ENCODE data around the gene NOL4L.

Gene NOL4L

GRCh38 chr20:32559753-32560380 lies 25.3 kb downstream of the NOL4L start:
- H4K91ac ChIP-seq (ENCODE audit: low read depth, low read length): no peak overlapping the region
- H2AFZ ChIP-seq (ENCODE audit: insufficient read depth, low read length, poor library complexity): no peak overlapping the region
- DNase-seq: peak in 1 of 2 donors; percentile 18
- H3K4me3 ChIP-seq (ENCODE audit: low read depth, low read length): no peak overlapping the region
- H3K14ac ChIP-seq (ENCODE audit: low read length): no peak overlapping the region
- peaks cover 3% of the 10 kb centered on the region for H3K79me1 ChIP-seq (ENCODE audit: low read length)
- no peak overlapping the region for H3K18ac ChIP-seq (ENCODE audit: low read length)
- H3K27me3 ChIP-seq (ENCODE audit: insufficient read depth, low read length): no peaks in the 10 kb centered on the region
- no peak overlapping the region for H3K23ac ChIP-seq (ENCODE audit: low read length)
- no peaks in the 10 kb centered on the region for H3K36me3 ChIP-seq (ENCODE audit: control insufficient read depth in 1 of 2, insufficient read depth in 2 of 2, low read length in 2 of 2)
- H3K4me1 ChIP-seq (ENCODE audit: control insufficient read depth in 1 of 2, insufficient read depth in 2 of 2, low read length in 2 of 2): peaks cover 9 to 21% of the 10 kb centered on the region in 2 experiments
- no peak overlapping the region for H2AK5ac ChIP-seq (ENCODE audit: low read length)
- H3K79me2 ChIP-seq (ENCODE audit: control insufficient read depth, insufficient read depth, low read length, poor library complexity): no peaks in the 10 kb centered on the region
- H4K12ac ChIP-seq (ENCODE audit: low read depth, low read length): no peak overlapping the region
- no peak overlapping the region for H3K4ac ChIP-seq (ENCODE audit: low read depth, low read length)
- no CpG with 5 or more reads among the region's 21 CpGs for WGBS (ENCODE audit: extremely low coverage, insufficient coverage, insufficient read length)
- H3K4me2 ChIP-seq (ENCODE audit: low read length): no peak overlapping the region
- H3K9ac ChIP-seq (ENCODE audit: low read length): no peak overlapping the region
- H4K8ac ChIP-seq (ENCODE audit: low read depth, low read length): no peak overlapping the region
- no peak overlapping the region for H2BK120ac ChIP-seq (ENCODE audit: insufficient read depth, low read length, poor library complexity)
- H2BK12ac ChIP-seq (ENCODE audit: low read length): no peak overlapping the region
- no peak overlapping the region for H2BK5ac ChIP-seq (ENCODE audit: low read depth, low read length, poor library complexity)
- H3K9me3 ChIP-seq (ENCODE audit: insufficient read depth, low read depth, low read length): peaks cover 2% of the 10 kb centered on the region
- H3K27ac ChIP-seq (ENCODE audit: low read depth, low read length): no peak overlapping the region

DNA sequence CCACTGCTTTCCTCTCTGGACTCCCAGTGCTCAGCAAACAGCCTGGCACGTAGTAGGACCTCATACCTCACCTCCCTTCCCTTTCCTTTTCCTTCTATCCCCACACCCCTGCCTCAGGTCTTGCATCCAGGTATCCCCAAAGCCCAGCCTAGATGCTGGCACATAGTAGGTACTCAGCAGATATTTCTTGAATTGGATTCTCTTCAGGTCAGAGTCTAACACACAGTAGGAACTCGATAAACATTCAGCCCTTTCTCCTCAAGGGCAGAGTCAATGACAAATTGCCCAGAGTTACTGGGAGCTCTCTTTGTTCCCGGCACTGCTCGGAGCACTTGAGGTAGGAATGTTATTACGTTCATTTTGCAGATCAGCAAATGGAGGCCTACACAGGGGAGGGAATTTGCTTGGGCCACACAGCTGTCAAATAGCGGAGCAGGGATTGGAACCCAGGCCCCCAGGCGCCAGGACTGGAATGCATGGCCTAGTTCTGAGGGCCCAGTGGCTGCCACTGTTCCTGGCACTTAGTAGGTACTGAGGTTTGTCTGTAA lies 25.9 kb downstream of the NOL4L start:
- H3K4ac ChIP-seq (ENCODE audit: low read depth, low read length): no peak overlapping the region
- no peak overlapping the region for H2AFZ ChIP-seq (ENCODE audit: insufficient read depth, low read length, poor library complexity)
- H3K27me3 ChIP-seq (ENCODE audit: insufficient read depth, low read length): no peaks in the 10 kb centered on the region

DNA sequence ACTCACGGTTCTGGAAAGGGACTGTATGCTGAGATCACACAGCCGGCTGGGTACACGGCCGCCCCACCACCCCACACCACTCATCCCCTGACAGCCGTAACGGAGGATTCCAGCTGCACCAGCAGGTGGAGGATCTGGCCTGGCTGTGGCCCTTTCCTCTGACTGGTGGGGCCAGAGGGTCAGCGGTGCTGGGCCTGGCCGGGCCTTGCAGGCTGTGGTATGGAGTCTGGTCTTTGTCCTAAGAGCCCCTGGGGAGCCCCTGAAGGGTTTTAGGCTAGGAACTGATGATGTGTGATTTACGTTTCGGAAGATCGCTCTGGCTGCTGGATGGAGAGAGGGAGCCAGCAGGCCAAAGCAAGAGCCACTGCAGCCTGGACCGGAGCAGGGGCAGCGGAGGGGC lies 26.6 kb downstream of the NOL4L start:
- no CpG with 5 or more reads among the region's 13 CpGs for WGBS (ENCODE audit: extremely low coverage, insufficient coverage, insufficient read length)
- Histone ChIP-seq H4K12ac (ENCODE audit: low read depth, low read length) (no peak overlapping the region), H4K8ac (ENCODE audit: low read depth, low read length) (no peak overlapping the region)

More for the DNA sequence above, 25.9 kb downstream of the NOL4L start:
- H3K4me2 ChIP-seq (ENCODE audit: low read length): no peak overlapping the region
- H3K4me1 ChIP-seq (ENCODE audit: control insufficient read depth in 1 of 2, insufficient read depth in 2 of 2, low read length in 2 of 2): peaks cover 12 to 25% of the 10 kb centered on the region in 2 experiments
- no peak overlapping the region for H3K23ac ChIP-seq (ENCODE audit: low read length)
- no peaks in the 10 kb centered on the region for H3K36me3 ChIP-seq (ENCODE audit: control insufficient read depth in 1 of 2, insufficient read depth in 2 of 2, low read length in 2 of 2)
- H3K9ac ChIP-seq (ENCODE audit: low read length): no peak overlapping the region
- no peaks in the 10 kb centered on the region for H3K79me2 ChIP-seq (ENCODE audit: control insufficient read depth, insufficient read depth, low read length, poor library complexity)
- no peak overlapping the region for H2BK120ac ChIP-seq (ENCODE audit: insufficient read depth, low read length, poor library complexity)
- H3K9me3 ChIP-seq (ENCODE audit: insufficient read depth, low read depth, low read length): peaks cover 2% of the 10 kb centered on the region
- H3K4me3 ChIP-seq (ENCODE audit: low read depth, low read length): no peak overlapping the region
- no CpG with 5 or more reads among the region's 7 CpGs for WGBS (ENCODE audit: extremely low coverage, insufficient coverage, insufficient read length)
- H2AK5ac ChIP-seq (ENCODE audit: low read length): no peak overlapping the region
- H3K14ac ChIP-seq (ENCODE audit: low read length): no peak overlapping the region
- H2BK5ac ChIP-seq (ENCODE audit: low read depth, low read length, poor library complexity): no peak overlapping the region
- H3K27ac ChIP-seq (ENCODE audit: low read depth, low read length): no peak overlapping the region
- H3K18ac ChIP-seq (ENCODE audit: low read length): no peak overlapping the region
- peak in 1 of 2 donors; percentile 61 for DNase-seq
- H4K91ac ChIP-seq (ENCODE audit: low read depth, low read length): no peak overlapping the region
- H2BK12ac ChIP-seq (ENCODE audit: low read length): no peak overlapping the region
- H4K12ac ChIP-seq (ENCODE audit: low read depth, low read length): no peak overlapping the region
- peaks cover 4% of the 10 kb centered on the region for H3K79me1 ChIP-seq (ENCODE audit: low read length)
- no peak overlapping the region for H4K8ac ChIP-seq (ENCODE audit: low read depth, low read length)

DNA sequence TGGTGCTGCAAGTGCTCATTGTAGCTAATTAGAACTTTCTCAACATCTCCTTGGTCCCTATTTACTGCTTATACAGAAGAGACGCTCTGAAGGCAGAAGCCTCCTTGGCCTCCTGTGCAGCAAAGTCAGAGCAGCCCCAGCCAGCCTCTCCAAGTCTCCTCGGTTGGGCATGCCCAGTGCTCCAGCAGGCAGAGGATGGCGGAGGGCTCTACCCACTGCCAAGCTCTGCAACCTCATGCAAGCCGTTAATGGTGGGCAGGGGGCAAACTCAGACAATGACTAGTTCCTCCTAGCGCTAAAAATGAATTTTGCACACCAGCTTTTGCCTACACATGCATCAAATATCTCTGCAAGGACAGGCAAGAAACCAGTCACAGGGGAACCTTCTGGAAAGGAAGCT lies 27.8 kb downstream of the NOL4L start:
- Histone ChIP-seq H3K14ac (ENCODE audit: low read length) (no peak overlapping the region), H3K23ac (ENCODE audit: low read length) (no peak overlapping the region), H3K9ac (ENCODE audit: low read length) (no peak overlapping the region), H3K36me3 (ENCODE audit: control insufficient read depth in 1 of 2, insufficient read depth in 2 of 2, low read length in 2 of 2) (no peaks in the 10 kb centered on the region), H3K18ac (ENCODE audit: low read length) (no peak overlapping the region), H3K4me3 (ENCODE audit: low read depth, low read length) (no peak overlapping the region), H3K27ac (ENCODE audit: low read depth, low read length) (no peak overlapping the region), H2AFZ (ENCODE audit: insufficient read depth, low read length, poor library complexity) (no peak overlapping the region), H2BK12ac (ENCODE audit: low read length) (no peak overlapping the region), H4K12ac (ENCODE audit: low read depth, low read length) (no peak overlapping the region), H3K9me3 (ENCODE audit: insufficient read depth, low read depth, low read length) (peaks cover 2% of the 10 kb centered on the region), H2BK120ac (ENCODE audit: insufficient read depth, low read length, poor library complexity) (no peak overlapping the region), H4K8ac (ENCODE audit: low read depth, low read length) (no peak overlapping the region), H2BK5ac (ENCODE audit: low read depth, low read length, poor library complexity) (no peak overlapping the region), H2AK5ac (ENCODE audit: low read length) (no peak overlapping the region), H4K91ac (ENCODE audit: low read depth, low read length) (no peak overlapping the region), H3K4me1 (ENCODE audit: control insufficient read depth in 1 of 2, insufficient read depth in 2 of 2, low read length in 2 of 2) (peaks cover 10 to 21% of the 10 kb centered on the region in 2 experiments), H3K4ac (ENCODE audit: low read depth, low read length) (no peak overlapping the region), H3K79me1 (ENCODE audit: low read length) (peaks cover 4% of the 10 kb centered on the region), H3K79me2 (ENCODE audit: control insufficient read depth, insufficient read depth, low read length, poor library complexity) (no peaks in the 10 kb centered on the region), H3K27me3 (ENCODE audit: insufficient read depth, low read length) (no peaks in the 10 kb centered on the region), H3K4me2 (ENCODE audit: low read length) (no peak overlapping the region)
- no peak for DNase-seq
- WGBS (ENCODE audit: extremely low coverage, insufficient coverage, insufficient read length): no CpG with 5 or more reads among the region's 5 CpGs

More for the DNA sequence above, 26.6 kb downstream of the NOL4L start:
- no peaks in the 10 kb centered on the region for H3K79me2 ChIP-seq (ENCODE audit: control insufficient read depth, insufficient read depth, low read length, poor library complexity)
- no peak overlapping the region for H2BK12ac ChIP-seq (ENCODE audit: low read length)
- H3K23ac ChIP-seq (ENCODE audit: low read length): no peak overlapping the region
- H3K14ac ChIP-seq (ENCODE audit: low read length): no peak overlapping the region
- peaks cover 2% of the 10 kb centered on the region for H3K9me3 ChIP-seq (ENCODE audit: insufficient read depth, low read depth, low read length)
- peaks cover 4% of the 10 kb centered on the region for H3K79me1 ChIP-seq (ENCODE audit: low read length)
- H3K4me3 ChIP-seq (ENCODE audit: low read depth, low read length): no peak overlapping the region
- H2AK5ac ChIP-seq (ENCODE audit: low read length): no peak overlapping the region
- no peaks in the 10 kb centered on the region for H3K36me3 ChIP-seq (ENCODE audit: control insufficient read depth in 1 of 2, insufficient read depth in 2 of 2, low read length in 2 of 2)
- H3K27ac ChIP-seq (ENCODE audit: low read depth, low read length): no peak overlapping the region
- no peak overlapping the region for H3K9ac ChIP-seq (ENCODE audit: low read length)
- H3K4me2 ChIP-seq (ENCODE audit: low read length): no peak overlapping the region
- no peak overlapping the region for H3K18ac ChIP-seq (ENCODE audit: low read length)
- no peaks in the 10 kb centered on the region for H3K27me3 ChIP-seq (ENCODE audit: insufficient read depth, low read length)
- H3K4ac ChIP-seq (ENCODE audit: low read depth, low read length): no peak overlapping the region
- no peak overlapping the region for H2AFZ ChIP-seq (ENCODE audit: insufficient read depth, low read length, poor library complexity)
- no peak for DNase-seq
- no peak overlapping the region for H2BK5ac ChIP-seq (ENCODE audit: low read depth, low read length, poor library complexity)
- H3K4me1 ChIP-seq (ENCODE audit: control insufficient read depth in 1 of 2, insufficient read depth in 2 of 2, low read length in 2 of 2): peaks cover 12 to 25% of the 10 kb centered on the region in 2 experiments
- no peak overlapping the region for H4K91ac ChIP-seq (ENCODE audit: low read depth, low read length)
- no peak overlapping the region for H2BK120ac ChIP-seq (ENCODE audit: insufficient read depth, low read length, poor library complexity)
